ENCODE results near the gene NKD1.

The NKD1 gene

DNA sequence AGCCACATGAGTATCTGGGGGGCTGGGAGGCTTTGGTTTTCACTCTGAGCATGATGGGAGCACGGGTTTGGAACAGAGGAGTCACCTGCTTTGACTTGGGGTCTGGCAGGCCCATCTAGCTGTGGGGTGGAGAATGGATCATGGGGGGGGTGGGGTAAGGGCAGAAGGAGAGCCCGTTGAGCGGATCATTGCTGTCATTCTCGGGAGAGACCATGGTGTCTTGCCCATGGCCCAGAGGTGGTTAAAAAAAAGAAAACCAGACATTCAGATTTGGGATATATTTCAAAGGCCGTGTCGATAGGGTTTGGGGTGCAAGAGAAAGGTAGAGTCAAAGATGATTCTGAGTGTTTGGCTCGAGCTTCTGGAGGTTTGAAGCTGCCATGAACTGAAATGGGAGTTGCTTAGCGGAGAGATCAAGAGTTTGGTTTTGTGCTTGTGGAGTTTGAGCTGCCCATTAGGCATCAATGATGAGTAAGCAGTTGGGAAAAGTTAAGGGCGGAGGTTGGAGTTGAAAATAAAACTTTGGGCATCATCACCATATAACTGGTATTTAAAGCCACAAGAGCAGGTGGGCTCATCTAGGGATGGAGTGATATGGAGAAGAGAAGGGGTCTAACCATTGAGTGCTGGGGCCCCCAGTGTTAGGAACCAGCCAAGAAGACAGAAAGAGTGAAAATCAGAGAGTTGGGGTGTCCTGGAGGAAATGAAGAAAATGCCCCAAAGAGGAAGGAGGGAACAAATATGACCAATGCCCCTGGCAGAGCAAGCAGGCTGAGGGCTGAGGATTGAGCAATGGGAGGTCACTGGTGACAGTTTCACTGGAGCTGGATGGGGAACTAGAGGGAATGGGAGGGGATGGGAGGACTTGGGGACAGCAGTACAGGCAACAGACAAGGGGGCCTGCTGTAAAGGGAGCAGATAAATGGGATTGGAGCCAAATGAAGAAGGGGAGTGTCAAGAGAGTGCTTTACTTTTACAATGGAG is 147.1 kb downstream of the NKD1 start:
- no peaks in the 10 kb centered on the region for H3K9me3 ChIP-seq (ENCODE audit: low read length)
- peaks cover 33% of the 10 kb centered on the region for H3K4me1 ChIP-seq (ENCODE audit: insufficient read depth, low read length)
- H3K9ac ChIP-seq (ENCODE audit: low read length): no peak overlapping the region
- H3K4me3 ChIP-seq (ENCODE audit: low read depth in 1 of 2, low read length in 2 of 2): no peak overlapping the region
- H3K27ac ChIP-seq (ENCODE audit: low read depth, low read length): no peak overlapping the region
- H3K36me3 ChIP-seq (ENCODE audit: insufficient read depth, low read length): no peaks in the 10 kb centered on the region
- H3K27me3 ChIP-seq (ENCODE audit: control insufficient read depth in 1 of 2, insufficient read depth in 2 of 2, low read length in 2 of 2): peaks cover 0 to 10% of the 10 kb centered on the region in 2 donors

GRCh38 chr16:50696126-50696525 is 147.9 kb downstream of the NKD1 start:
- Histone ChIP-seq H3K27ac (ENCODE audit: low read depth, low read length) (no peak overlapping the region), H3K4me3 (ENCODE audit: low read depth in 1 of 2, low read length in 2 of 2) (no peak overlapping the region), H3K9ac (ENCODE audit: low read length) (no peak overlapping the region), H3K36me3 (ENCODE audit: insufficient read depth, low read length) (no peaks in the 10 kb centered on the region), H3K4me1 (ENCODE audit: insufficient read depth, low read length) (peaks cover 33% of the 10 kb centered on the region), H3K27me3 (ENCODE audit: control insufficient read depth in 1 of 2, insufficient read depth in 2 of 2, low read length in 2 of 2) (peaks cover 0 to 10% of the 10 kb centered on the region in 2 donors), H3K9me3 (ENCODE audit: low read length) (no peaks in the 10 kb centered on the region)

DNA sequence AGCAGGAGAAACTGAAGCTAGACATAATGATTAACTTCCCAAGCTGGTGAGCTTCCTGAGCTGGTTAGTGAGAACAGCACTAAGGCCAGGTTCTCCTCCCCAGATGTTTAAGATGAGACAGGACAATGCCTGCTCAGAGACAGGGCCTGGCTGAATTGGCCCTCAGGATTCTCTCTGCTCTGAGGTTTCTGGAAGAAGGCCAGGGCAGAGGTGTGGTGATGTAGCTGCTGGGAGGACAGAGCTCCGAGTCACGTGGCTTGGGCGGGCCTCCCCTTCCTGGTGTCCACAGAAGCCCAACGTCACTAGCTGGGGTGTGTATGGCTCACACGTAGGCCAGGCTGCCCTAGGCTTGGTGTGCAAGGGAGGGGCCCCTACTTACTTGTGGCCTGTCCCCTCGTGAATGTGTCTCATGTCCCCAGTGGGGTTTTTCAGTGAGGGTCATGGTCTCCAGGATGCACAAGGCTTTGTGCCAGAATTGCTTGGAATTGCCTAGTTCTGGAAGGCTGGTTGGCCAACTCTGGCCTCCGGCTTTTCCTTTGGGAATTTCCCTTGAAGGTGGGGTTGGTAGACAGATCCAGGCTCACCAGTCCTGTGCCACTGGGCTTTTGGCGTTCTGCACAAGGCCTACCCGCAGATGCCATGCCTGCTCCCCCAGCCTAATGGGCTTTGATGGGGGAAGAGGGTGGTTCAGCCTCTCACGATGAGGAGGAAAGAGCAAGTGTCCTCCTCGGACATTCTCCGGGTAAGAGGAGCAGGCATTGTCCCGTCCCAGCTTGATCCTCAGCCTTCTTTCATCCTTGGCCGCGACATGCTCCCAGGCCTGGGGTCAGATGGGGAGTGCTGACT is 148.6 kb downstream of the NKD1 start:
- Histone ChIP-seq H3K4me3 (ENCODE audit: low read depth in 1 of 2, low read length in 2 of 2) (no peak overlapping the region), H3K4me1 (ENCODE audit: insufficient read depth, low read length) (peaks cover 33% of the 10 kb centered on the region), H3K27ac (ENCODE audit: low read depth, low read length) (no peak overlapping the region)

GRCh38 chr16:50697421-50697715 is 149.2 kb downstream of the NKD1 start:
- Histone ChIP-seq H3K4me1 (ENCODE audit: insufficient read depth, low read length) (peaks cover 33% of the 10 kb centered on the region), H3K9ac (ENCODE audit: low read length) (no peak overlapping the region), H3K4me3 (ENCODE audit: low read depth in 1 of 2, low read length in 2 of 2) (peak overlapping the region in 1 of 2 donors; percentile 54), H3K27ac (ENCODE audit: low read depth, low read length) (peak overlapping the region; percentile 23), H3K9me3 (ENCODE audit: low read length) (no peaks in the 10 kb centered on the region), H3K27me3 (ENCODE audit: control insufficient read depth in 1 of 2, insufficient read depth in 2 of 2, low read length in 2 of 2) (peaks cover 0 to 10% of the 10 kb centered on the region in 2 donors), H3K36me3 (ENCODE audit: insufficient read depth, low read length) (no peaks in the 10 kb centered on the region)

More for the DNA sequence above, 148.6 kb downstream of the NKD1 start:
- Histone ChIP-seq H3K36me3 (ENCODE audit: insufficient read depth, low read length) (no peaks in the 10 kb centered on the region), H3K27me3 (ENCODE audit: control insufficient read depth in 1 of 2, insufficient read depth in 2 of 2, low read length in 2 of 2) (peaks cover 0 to 10% of the 10 kb centered on the region in 2 donors), H3K9me3 (ENCODE audit: low read length) (no peaks in the 10 kb centered on the region), H3K9ac (ENCODE audit: low read length) (no peak overlapping the region)

DNA sequence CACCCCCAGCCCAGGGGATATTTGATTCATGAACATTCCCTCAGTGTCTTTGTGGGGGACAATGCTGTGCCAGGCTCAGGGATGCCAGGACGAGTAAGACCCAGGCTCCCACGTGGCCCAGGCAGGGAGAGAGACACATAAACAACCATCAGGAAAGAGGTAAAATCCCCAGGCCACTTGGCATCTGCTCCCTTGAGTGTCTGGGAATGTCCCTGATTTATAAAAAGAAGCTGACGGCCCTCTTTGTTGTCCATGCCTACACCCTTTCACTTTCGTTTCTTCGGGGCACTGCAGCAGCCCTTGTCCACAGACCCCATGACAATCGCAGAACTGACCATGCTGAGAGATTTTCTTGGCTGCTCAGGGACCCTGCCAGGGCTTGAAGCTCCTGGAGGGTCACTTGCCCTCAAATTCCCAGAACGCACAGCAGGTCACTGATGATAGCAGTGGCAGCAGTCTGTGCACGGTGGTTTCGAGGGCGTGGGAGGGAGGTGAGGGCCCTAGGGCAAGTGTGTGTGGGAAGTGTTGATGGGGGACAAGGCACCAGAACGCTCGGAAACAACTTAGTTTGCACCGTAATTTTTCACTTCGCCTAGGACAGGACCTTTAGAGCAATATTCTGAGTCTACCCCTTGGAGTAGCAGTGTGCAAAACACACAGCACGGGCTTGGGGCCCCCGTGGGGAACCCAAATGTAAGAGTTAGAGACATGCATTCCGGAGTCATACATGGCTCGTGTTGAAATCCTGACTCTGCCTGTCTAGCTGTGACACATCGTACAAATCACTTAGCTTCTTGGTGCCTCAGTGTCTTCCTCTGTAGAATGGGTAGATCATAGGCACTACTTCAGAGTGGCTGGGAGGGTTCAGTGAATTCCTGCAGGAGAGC is 149.9 kb downstream of the NKD1 start:
- peaks cover 0 to 10% of the 10 kb centered on the region in 2 donors for H3K27me3 ChIP-seq (ENCODE audit: control insufficient read depth in 1 of 2, insufficient read depth in 2 of 2, low read length in 2 of 2)
- H3K36me3 ChIP-seq (ENCODE audit: insufficient read depth, low read length): no peaks in the 10 kb centered on the region
- peaks cover 33% of the 10 kb centered on the region for H3K4me1 ChIP-seq (ENCODE audit: insufficient read depth, low read length)
- peak overlapping the region; percentile 26 to 54 for H3K4me3 ChIP-seq (ENCODE audit: low read depth in 1 of 2, low read length in 2 of 2)
- H3K9ac ChIP-seq (ENCODE audit: low read length): no peak overlapping the region
- H3K27ac ChIP-seq (ENCODE audit: low read depth, low read length): peak overlapping the region; percentile 23
- no peaks in the 10 kb centered on the region for H3K9me3 ChIP-seq (ENCODE audit: low read length)
